ENCODE data around the gene ACVR2B. TPM values are rescaled to one million over a fixed set of nuclear protein-coding genes. Genes with fewer than 3 reads are reported as not detected.

ACVR2B gene
- total RNA-seq, 1 experiment from 2014 or later, result 1.8 TPM

- CTCF ChIA-PET, result no interaction called here
- no peak overlapping the region for H3K27ac ChIP-seq (ENCODE audit: low read length)
- H4K20me1 ChIP-seq (ENCODE audit: low read length), result no peaks in the 10 kb centered on the region
- no peak overlapping the region for H2AFZ ChIP-seq (ENCODE audit: low read length)
- no TSS peak for BruUV-seq (replicated peaks)
- no peaks in the 10 kb centered on the region for H3F3A ChIP-seq (ENCODE audit: low read length, unreplicated experiment)
- no peaks in the 10 kb centered on the region for H3K9me2 ChIP-seq (replicated peaks; ENCODE audit: low read length)
- H3K4me1 ChIP-seq (ENCODE audit: insufficient read depth, low read length), result no peaks in the 10 kb centered on the region
- no peak for ATAC-seq
- H3K36me3 ChIP-seq (ENCODE audit: low read depth, low read length), result peaks cover 34% of the 10 kb centered on the region
- DNase-seq, result no peak
- H3K79me2 ChIP-seq (ENCODE audit: low read length), result no peaks in the 10 kb centered on the region
- H3K27me3 ChIP-seq (ENCODE audit: low read length), result no peaks in the 10 kb centered on the region
- POLR2A ChIA-PET (ENCODE audit: unreplicated experiment), result no interaction called here
- no peaks in the 10 kb centered on the region for H3K9me3 ChIP-seq (ENCODE audit: low read length)
- intact Hi-C loops (cut with micrococcal nuclease), result no loop called here
- TF ChIP-seq EZH2 (IDR thresholded peaks at IDR 0.05; ENCODE audit: low read length, unreplicated experiment) (no peak), CTCF (conservative IDR thresholded peaks at IDR 0.05; ENCODE audit: low read depth, low read length) (no peak), EZH2phosphoT487 (IDR thresholded peaks at IDR 0.05; ENCODE audit: borderline replicate concordance, low read length) (no peak)
- H3K9ac ChIP-seq (ENCODE audit: low read length), result no peak overlapping the region
- no peak overlapping the region for H3K4me2 ChIP-seq (ENCODE audit: low read length)
- H3K4me3 ChIP-seq (ENCODE audit: low read length), result no peak overlapping the region
These were observed 56.9 kb downstream of the ACVR2B start for GRCh38 chr3:38510631-38511030.

- DNase-seq (no peak), ATAC-seq (no peak)
- Histone ChIP-seq H3K9ac (ENCODE audit: low read length) (no peak overlapping the region), H3K9me2 (replicated peaks; ENCODE audit: low read length) (no peaks in the 10 kb centered on the region), H4K20me1 (ENCODE audit: low read length) (no peaks in the 10 kb centered on the region), H3K9me3 (ENCODE audit: low read length) (no peaks in the 10 kb centered on the region), H3K4me3 (ENCODE audit: low read length) (no peak overlapping the region), H2AFZ (ENCODE audit: low read length) (no peak overlapping the region), H3F3A (ENCODE audit: low read length, unreplicated experiment) (no peaks in the 10 kb centered on the region), H3K36me3 (ENCODE audit: low read depth, low read length) (peaks cover 34% of the 10 kb centered on the region), H3K27me3 (ENCODE audit: low read length) (no peaks in the 10 kb centered on the region), H3K27ac (ENCODE audit: low read length) (no peak overlapping the region), H3K79me2 (ENCODE audit: low read length) (no peaks in the 10 kb centered on the region), H3K4me1 (ENCODE audit: insufficient read depth, low read length) (peaks cover 4% of the 10 kb centered on the region), H3K4me2 (ENCODE audit: low read length) (no peak overlapping the region)
- no peak for TF ChIP-seq CTCF (conservative IDR thresholded peaks at IDR 0.05; ENCODE audit: low read depth, low read length)
- TF ChIP-seq EZH2phosphoT487 (IDR thresholded peaks at IDR 0.05; ENCODE audit: borderline replicate concordance, low read length), result no peak
- no peak for TF ChIP-seq EZH2 (IDR thresholded peaks at IDR 0.05; ENCODE audit: low read length, unreplicated experiment)
- ChIA-PET CTCF (no interaction called here), POLR2A (ENCODE audit: unreplicated experiment) (no interaction called here)
- BruUV-seq (replicated peaks), result no TSS peak
- intact Hi-C loops (cut with micrococcal nuclease), result no loop called here
These were observed 57.9 kb downstream of the ACVR2B start for GRCh38 chr3:38511546-38511945.

GRCh38 chr3:38515367-38515766, 61.7 kb downstream of the ACVR2B start:
- peaks cover 23% of the 10 kb centered on the region for H3K36me3 ChIP-seq (ENCODE audit: low read depth, low read length)
- DNase-seq, result no peak
- no peak overlapping the region for H3K4me2 ChIP-seq (ENCODE audit: low read length)
- no peak for ATAC-seq
- H2AFZ ChIP-seq (ENCODE audit: low read length), result no peak overlapping the region
- intact Hi-C loops (cut with micrococcal nuclease), result no loop called here
- no peak overlapping the region for H3K9ac ChIP-seq (ENCODE audit: low read length)
- no peak for TF ChIP-seq EZH2 (IDR thresholded peaks at IDR 0.05; ENCODE audit: low read length, unreplicated experiment)
- TF ChIP-seq CTCF (conservative IDR thresholded peaks at IDR 0.05; ENCODE audit: low read depth, low read length), result no peak
- TF ChIP-seq EZH2phosphoT487 (IDR thresholded peaks at IDR 0.05; ENCODE audit: borderline replicate concordance, low read length), result no peak
- no peak overlapping the region for H3K4me3 ChIP-seq (ENCODE audit: low read length)
- H3K79me2 ChIP-seq (ENCODE audit: low read length), result no peaks in the 10 kb centered on the region
- no peaks in the 10 kb centered on the region for H3K9me2 ChIP-seq (replicated peaks; ENCODE audit: low read length)
- no peaks in the 10 kb centered on the region for H3K9me3 ChIP-seq (ENCODE audit: low read length)
- BruUV-seq (replicated peaks), result no TSS peak
- peaks cover 11% of the 10 kb centered on the region for H3K4me1 ChIP-seq (ENCODE audit: insufficient read depth, low read length)
- no peak overlapping the region for H3K27ac ChIP-seq (ENCODE audit: low read length)
- no peaks in the 10 kb centered on the region for H3F3A ChIP-seq (ENCODE audit: low read length, unreplicated experiment)
- ChIA-PET CTCF (no interaction called here), POLR2A (ENCODE audit: unreplicated experiment) (no interaction called here)
- H3K27me3 ChIP-seq (ENCODE audit: low read length), result no peaks in the 10 kb centered on the region
- H4K20me1 ChIP-seq (ENCODE audit: low read length), result no peaks in the 10 kb centered on the region

Measured in PC-3 (cell line).